Stimulated activated naive B cell treated with anti-CD40 and anti-IgM and Interleukin-4, amounts not matched to agents 10 μg/mL and 1 μg/mL and 100 μg/mL, for 72 hours (primary cell): ENCODE results near the gene FSTL4.
A peak's percentile ranks its signal among the peaks of the same experiment; 100 is the strongest.
"Not testable (repeated sequence)": the region's sequence is repeated elsewhere in the genome, so short reads cannot be mapped to it uniquely, and the experiment has no call there.

Experiments
- ATAC-seq, 2 donors: fragments of 150-1000 bp; cut with Tn5 transposase; replicated peaks; 2 replicates each; pipeline ENCODE4 v1.10.0; 2021; ENCODE audit warnings: moderate library complexity in 1 of 2
- DNase-seq: peaks from one replicate; pipeline ENCODE4 v3.0.0; 2021
- H3K27ac Mint-ChIP-seq: one replicate; pipeline ENCODE4 v1.8.0; 2022; ENCODE audit warnings: mild to moderate bottlenecking, mixed read lengths
- H3K27me3 Mint-ChIP-seq, 2 donors: one replicate each; pipeline ENCODE4 v1.8.0; 2022; ENCODE audit warnings: mixed read lengths in 2 of 2
- H3K36me3 Mint-ChIP-seq, 2 donors: one replicate each; pipeline ENCODE4 v1.8.0; 2022; ENCODE audit warnings: mixed read lengths in 2 of 2, mild to moderate bottlenecking in 1 of 2
- H3K4me1 Mint-ChIP-seq, 2 donors: one replicate each; pipeline ENCODE4 v1.8.0; 2022; ENCODE audit warnings: mixed read lengths in 2 of 2, mild to moderate bottlenecking in 1 of 2
- H3K4me3 Mint-ChIP-seq, 2 donors: one replicate each; pipeline ENCODE4 v1.8.0; 2022; ENCODE audit warnings: mild to moderate bottlenecking in 2 of 2, mixed read lengths in 2 of 2, moderate library complexity in 1 of 2
- H3K9me3 Mint-ChIP-seq, 2 donors: one replicate each; pipeline ENCODE4 v1.8.0; 2022; ENCODE audit warnings: mixed read lengths in 2 of 2, mild to moderate bottlenecking in 1 of 2

FSTL4 gene

DNA sequence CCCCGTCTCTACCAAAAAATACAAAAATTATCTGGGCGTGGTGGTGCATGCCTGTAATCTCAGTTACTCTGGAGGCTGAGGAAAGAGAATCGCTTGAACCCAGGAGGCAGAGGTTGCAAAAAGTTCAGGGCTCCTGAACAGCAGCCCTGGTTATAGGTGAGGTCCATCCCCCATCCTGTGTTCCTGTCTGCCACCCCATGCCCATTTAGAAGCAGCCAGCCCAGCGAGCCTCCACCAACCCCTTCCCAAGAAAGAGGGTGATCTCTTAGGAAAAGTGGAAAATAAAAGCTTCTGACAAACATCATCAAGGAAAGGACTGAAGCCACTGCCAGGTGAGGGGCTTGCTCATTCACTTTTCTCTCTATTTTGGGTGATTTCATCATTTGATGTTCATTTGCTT, 55.8 kb downstream of the FSTL4 start:
- Mint-ChIP-seq H3K4me1 (peaks cover 0 to 8% of the 10 kb centered on the region in 2 donors), H3K4me3 (no peak overlapping the region), H3K36me3 (no peaks in the 10 kb centered on the region), H3K9me3 (no peaks in the 10 kb centered on the region), H3K27ac (no peak overlapping the region), H3K27me3 (peaks cover 26 to 33% of the 10 kb centered on the region in 2 donors)
- DNase-seq, result no peak
- ATAC-seq, result no peak

DNA sequence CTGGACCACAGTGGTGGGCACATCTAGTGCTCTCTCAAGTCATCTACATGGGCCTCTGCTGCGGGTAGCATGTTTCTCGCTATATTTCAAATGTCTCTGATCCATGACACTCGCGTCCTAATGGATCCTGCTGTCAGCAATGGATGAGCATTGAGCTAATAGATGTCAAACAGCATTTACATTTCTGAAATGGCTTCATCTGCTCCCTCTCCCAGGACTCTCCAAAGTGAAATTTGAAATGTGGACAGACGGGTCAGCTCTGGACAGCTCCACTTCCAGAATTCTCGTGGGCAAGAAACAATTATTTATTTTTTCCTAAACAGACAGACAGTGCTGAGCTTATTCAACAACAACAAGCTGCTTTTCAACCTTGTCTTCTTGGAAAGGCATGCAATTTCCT, 58.1 kb downstream of the FSTL4 start:
- no peak overlapping the region for H3K27ac Mint-ChIP-seq
- no peak overlapping the region for H3K4me3 Mint-ChIP-seq
- peaks cover 0 to 8% of the 10 kb centered on the region in 2 donors for H3K4me1 Mint-ChIP-seq
- ATAC-seq (no peak), DNase-seq (no peak)
- H3K27me3 Mint-ChIP-seq, result peaks cover 26 to 32% of the 10 kb centered on the region in 2 donors
- H3K9me3 Mint-ChIP-seq, result no peaks in the 10 kb centered on the region
- H3K36me3 Mint-ChIP-seq, result no peaks in the 10 kb centered on the region

DNA sequence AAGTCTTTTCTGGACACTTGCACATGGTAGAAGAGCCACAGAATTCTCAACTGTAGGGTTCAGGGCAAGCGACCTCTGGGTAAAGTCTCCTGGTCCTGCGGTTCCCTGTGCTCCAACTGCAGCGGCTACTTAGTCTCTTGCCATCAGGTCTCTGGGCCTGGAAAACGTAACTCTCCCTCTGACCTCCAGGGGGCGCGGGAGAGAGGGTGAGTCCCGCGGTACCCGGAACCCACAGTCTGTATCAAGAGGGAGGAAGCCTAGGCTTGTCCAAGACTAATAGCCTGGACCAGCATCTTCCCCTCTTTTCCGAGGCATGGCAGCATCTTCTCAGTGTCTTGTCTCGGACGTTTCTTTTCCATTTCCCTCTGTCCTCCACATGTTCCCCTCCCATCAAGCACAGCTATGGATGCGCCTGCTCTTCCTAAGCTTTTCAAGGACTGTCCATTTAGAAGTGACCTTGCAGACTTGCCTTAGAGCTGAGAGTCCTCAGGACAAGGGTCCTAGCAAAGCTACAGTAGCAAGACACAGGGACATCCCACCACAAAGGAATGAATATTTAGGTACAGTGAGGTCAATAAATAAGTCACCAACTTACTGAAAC, 59.3 kb downstream of the FSTL4 start:
- H3K4me3 Mint-ChIP-seq, result no peak overlapping the region
- H3K27ac Mint-ChIP-seq, result no peak overlapping the region
- ATAC-seq (peak; percentile 85 to 88), DNase-seq (peak; percentile 42)
- peaks cover 22 to 27% of the 10 kb centered on the region in 2 donors for H3K27me3 Mint-ChIP-seq
- no peaks in the 10 kb centered on the region for H3K36me3 Mint-ChIP-seq
- H3K9me3 Mint-ChIP-seq, result no peaks in the 10 kb centered on the region
- H3K4me1 Mint-ChIP-seq, result peaks cover 0 to 8% of the 10 kb centered on the region in 2 donors

DNA sequence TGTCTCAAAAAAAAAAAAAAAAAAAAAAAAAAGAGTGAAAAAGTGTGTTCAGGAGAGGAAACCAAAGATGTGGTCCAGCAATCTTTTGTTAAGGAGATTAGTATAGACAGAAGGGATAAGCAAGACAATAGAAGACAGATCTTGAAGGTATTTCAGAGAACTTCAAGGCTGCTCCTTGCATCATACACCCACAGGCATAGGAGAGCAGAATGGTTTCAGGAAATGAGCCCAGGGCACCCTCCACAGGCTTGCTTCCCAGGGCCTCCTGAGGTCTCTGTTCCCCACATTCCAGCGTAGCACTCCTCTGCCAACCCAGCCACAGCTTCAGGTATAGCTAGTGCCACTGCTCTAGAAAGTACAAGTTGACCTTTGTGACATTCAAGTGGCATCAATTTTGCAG, 65.8 kb downstream of the FSTL4 start:
- no peak overlapping the region for H3K27ac Mint-ChIP-seq
- peaks cover 37 to 56% of the 10 kb centered on the region in 2 donors for H3K27me3 Mint-ChIP-seq
- H3K36me3 Mint-ChIP-seq, result no peaks in the 10 kb centered on the region
- ATAC-seq (no peak), DNase-seq (no peak)
- H3K4me3 Mint-ChIP-seq, result no peak overlapping the region
- H3K4me1 Mint-ChIP-seq, result no peaks in the 10 kb centered on the region
- no peaks in the 10 kb centered on the region for H3K9me3 Mint-ChIP-seq

DNA sequence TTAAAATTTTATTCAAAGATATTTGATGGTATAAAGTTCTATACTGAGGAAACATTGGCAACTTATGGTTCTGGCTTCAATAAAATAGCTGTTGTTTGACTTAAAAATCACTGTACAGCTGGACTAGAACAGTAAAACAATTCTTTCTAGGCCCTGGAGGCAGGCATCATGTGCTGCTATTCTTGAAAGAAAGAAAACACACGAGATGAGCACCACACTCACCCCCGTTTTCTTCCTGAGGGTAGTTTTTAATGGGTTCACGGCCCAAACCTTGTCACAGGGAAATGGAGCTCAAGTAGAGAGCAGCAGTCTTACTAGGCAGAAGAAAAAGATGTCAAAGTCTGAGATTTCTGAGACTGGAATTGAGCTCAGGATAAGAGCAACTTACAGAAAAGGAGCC, 68.0 kb downstream of the FSTL4 start:
- H3K27me3 Mint-ChIP-seq, result peaks cover 37 to 67% of the 10 kb centered on the region in 2 donors
- ATAC-seq, result no peak
- no peaks in the 10 kb centered on the region for H3K4me1 Mint-ChIP-seq
- H3K27ac Mint-ChIP-seq, result no peak overlapping the region
- no peak for DNase-seq
- no peak overlapping the region for H3K4me3 Mint-ChIP-seq
- H3K36me3 Mint-ChIP-seq, result no peaks in the 10 kb centered on the region
- H3K9me3 Mint-ChIP-seq, result no peaks in the 10 kb centered on the region

DNA sequence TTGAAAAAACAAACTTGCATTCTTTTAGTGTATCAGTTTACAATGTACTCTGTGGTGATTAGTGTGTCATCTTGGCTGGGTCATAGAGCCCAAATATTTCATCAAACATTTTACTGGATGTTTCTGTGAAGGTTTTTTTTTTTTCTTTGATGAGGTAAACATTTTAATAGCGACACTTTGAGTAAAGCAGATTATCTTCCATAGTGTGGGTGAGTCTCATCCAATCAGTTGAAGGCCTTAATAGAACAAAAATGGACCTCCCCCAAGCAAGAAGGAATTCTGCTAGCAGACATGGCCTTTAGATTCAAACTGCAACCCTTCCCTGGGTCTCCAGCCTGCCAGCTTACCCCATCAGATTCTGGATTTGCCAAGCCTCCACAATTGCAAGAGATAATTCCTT, 72.5 kb downstream of the FSTL4 start:
- Mint-ChIP-seq H3K4me1 (no peaks in the 10 kb centered on the region), H3K36me3 (no peaks in the 10 kb centered on the region), H3K27me3 (peaks cover 21 to 51% of the 10 kb centered on the region in 2 donors)

DNA sequence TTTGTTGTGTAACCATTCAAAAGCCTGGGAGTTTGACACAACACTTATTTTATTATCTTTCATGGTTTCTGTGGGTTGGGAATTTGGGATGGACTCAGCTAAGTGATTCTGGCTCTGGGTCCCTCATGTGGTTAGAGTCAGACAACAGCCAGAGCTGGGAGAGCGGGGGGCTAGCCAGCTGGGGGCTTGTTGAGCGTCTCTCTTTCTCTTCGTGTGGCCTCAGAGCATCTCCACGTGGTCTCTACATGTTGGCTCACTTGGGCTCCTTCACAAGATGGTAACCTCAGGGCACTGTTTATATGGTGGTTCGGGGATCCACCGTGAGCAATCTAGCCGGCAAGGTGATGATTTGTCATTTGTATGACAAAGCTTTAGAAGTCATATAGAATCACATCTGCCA, 73.6 kb downstream of the FSTL4 start:
- Mint-ChIP-seq H3K4me1 (no peaks in the 10 kb centered on the region), H3K4me3 (no peak overlapping the region), H3K36me3 (no peaks in the 10 kb centered on the region), H3K9me3 (no peaks in the 10 kb centered on the region), H3K27me3 (peaks cover 21 to 48% of the 10 kb centered on the region in 2 donors), H3K27ac (no peak overlapping the region)
- DNase-seq (no peak), ATAC-seq (no peak)

More for the DNA sequence above, 72.5 kb downstream of the FSTL4 start:
- H3K9me3 Mint-ChIP-seq, result no peaks in the 10 kb centered on the region
- no peak overlapping the region for H3K4me3 Mint-ChIP-seq
- ATAC-seq (no peak), DNase-seq (no peak)
- no peak overlapping the region for H3K27ac Mint-ChIP-seq

DNA sequence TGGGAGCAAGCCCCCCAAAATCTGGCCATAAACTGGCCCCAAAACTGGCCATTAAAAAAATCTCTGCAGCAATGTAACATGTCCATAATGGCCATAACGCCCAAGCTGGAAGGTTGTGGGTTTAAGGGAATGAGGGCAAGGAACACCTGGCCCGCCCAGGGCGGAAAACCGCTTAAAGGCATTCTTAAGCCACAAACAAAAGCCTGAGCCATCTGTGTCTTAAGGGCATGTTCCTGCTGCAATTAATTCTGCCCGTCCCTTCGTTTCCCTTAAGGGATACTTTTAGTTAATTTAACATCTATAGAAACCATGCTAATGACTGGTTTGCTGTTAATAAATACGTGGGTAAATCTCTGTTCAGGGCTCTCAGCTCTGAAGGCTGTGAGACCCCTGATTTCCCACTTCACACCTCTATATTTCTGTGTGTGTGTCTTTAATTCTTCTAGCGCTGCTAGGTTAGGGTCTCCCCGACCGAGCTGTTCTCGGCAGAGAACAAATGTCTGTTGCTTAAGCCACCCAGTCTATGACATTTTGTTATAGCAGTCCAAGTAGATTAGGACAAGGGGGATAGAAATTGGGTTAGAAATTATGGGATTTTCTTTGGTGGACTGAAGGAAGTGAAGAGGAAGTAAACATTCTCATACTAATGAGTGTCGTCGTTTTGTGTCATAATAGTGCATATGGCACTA, 77.0 kb downstream of the FSTL4 start:
- not testable (repeated sequence) for ATAC-seq, H3K36me3 Mint-ChIP-seq, H3K9me3 Mint-ChIP-seq, DNase-seq, H3K4me1 Mint-ChIP-seq, H3K4me3 Mint-ChIP-seq, H3K27ac Mint-ChIP-seq
- peaks cover 13 to 21% of the 10 kb centered on the region in 2 donors for H3K27me3 Mint-ChIP-seq

DNA sequence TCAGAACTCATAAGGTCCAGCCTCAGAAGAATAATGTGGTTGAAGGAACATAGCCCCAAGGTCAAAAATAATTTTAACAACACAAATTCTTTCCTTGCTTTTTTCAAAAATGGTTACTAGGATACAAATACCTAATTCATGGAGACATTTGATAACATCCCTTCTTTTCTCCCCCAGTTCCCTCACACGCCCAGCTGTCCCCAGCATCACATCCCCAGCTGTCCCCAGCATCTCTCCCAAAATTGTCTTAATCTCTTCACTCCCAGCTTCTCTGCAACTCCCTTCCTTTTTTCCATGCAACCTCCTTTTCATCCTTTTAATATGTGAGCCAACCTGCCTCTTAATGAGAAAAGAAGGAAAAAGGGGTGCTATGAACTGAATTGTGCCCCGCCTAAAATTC, 77.8 kb downstream of the FSTL4 start:
- DNase-seq, result no peak
- no peak for ATAC-seq
- Mint-ChIP-seq H3K27me3 (peaks cover 13 to 15% of the 10 kb centered on the region in 2 donors), H3K4me3 (no peak overlapping the region), H3K9me3 (no peaks in the 10 kb centered on the region), H3K27ac (no peak overlapping the region), H3K4me1 (peaks cover 0 to 7% of the 10 kb centered on the region in 2 donors), H3K36me3 (no peaks in the 10 kb centered on the region)

DNA sequence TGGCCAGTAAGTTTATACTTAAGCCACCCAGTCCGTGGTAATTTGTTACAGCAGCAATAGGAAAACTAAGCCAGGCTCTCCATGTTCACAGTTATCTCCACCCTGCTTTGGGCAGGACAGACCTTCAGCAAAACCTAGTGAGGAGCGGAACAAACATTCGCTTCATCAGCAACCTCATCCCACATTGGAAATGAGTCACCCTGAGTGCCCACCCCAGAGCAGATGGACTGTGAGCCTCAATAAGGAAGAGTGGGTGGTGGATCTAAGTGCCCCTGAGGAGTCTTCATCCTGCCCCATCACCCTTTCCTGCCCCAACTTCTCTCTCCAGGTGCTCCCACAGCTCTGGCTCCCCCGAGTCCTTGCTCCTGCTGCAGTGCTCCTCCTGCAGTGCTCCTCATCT, 78.8 kb downstream of the FSTL4 start:
- no peak overlapping the region for H3K27ac Mint-ChIP-seq
- H3K36me3 Mint-ChIP-seq, result no peaks in the 10 kb centered on the region
- peaks cover 0 to 7% of the 10 kb centered on the region in 2 donors for H3K4me1 Mint-ChIP-seq
- H3K27me3 Mint-ChIP-seq, result peaks cover 6 to 7% of the 10 kb centered on the region in 2 donors
- H3K9me3 Mint-ChIP-seq, result no peaks in the 10 kb centered on the region
- no peak for ATAC-seq
- no peak overlapping the region for H3K4me3 Mint-ChIP-seq
- DNase-seq, result no peak

DNA sequence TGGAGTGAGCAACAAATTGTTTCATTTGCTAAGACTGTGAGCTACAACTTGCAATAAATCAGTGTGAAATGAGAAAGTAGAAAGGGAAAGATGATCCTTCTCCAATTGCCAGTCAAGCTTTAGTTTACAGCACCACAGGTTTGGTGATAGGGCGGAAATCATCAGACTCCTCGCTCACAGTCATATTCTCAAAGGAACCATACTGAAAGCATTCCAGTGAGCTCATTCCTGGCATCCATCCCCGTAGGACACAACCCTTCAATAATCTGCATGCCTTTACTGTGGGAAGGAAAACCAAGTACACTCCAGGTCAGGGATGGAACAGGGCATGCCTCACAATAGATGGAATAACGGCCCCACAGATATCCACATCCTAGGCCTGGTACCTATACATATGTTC, 80.7 kb downstream of the FSTL4 start:
- H3K4me3 Mint-ChIP-seq, result no peak overlapping the region
- H3K4me1 Mint-ChIP-seq, result peaks cover 0 to 7% of the 10 kb centered on the region in 2 donors
- DNase-seq, result no peak

DNA sequence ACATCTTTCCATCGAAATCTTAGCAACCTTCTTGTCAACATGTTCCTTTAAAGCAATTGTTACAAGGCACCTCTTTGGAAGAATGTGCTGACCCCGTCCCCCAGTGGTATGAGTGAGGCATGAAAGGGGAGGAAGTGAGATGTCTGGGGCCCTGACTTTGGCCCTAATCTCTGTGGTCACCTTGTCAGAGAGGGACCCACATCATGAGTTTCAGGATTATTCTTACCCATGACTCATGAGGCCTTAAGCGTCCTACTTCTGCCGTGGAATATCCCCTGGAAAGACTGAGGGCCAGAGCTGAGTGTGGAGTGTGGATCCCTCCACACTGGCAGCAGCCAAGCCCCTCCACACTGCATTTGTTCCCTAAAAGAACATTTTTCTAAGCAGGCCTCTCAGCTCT, 81.2 kb downstream of the FSTL4 start:
- H3K4me3 Mint-ChIP-seq, result no peak overlapping the region
- H3K27me3 Mint-ChIP-seq, result peaks cover 4 to 5% of the 10 kb centered on the region in 2 donors
- H3K9me3 Mint-ChIP-seq, result no peaks in the 10 kb centered on the region
- DNase-seq (peak; percentile 7), ATAC-seq (peak; percentile 84 to 92)
- no peaks in the 10 kb centered on the region for H3K36me3 Mint-ChIP-seq
- H3K4me1 Mint-ChIP-seq, result peaks cover 0 to 7% of the 10 kb centered on the region in 2 donors
- no peak overlapping the region for H3K27ac Mint-ChIP-seq

More for the DNA sequence above, 80.7 kb downstream of the FSTL4 start:
- no peak for ATAC-seq
- peaks cover 0 to 5% of the 10 kb centered on the region in 2 donors for H3K27me3 Mint-ChIP-seq
- no peaks in the 10 kb centered on the region for H3K36me3 Mint-ChIP-seq
- no peak overlapping the region for H3K27ac Mint-ChIP-seq
- no peaks in the 10 kb centered on the region for H3K9me3 Mint-ChIP-seq

DNA sequence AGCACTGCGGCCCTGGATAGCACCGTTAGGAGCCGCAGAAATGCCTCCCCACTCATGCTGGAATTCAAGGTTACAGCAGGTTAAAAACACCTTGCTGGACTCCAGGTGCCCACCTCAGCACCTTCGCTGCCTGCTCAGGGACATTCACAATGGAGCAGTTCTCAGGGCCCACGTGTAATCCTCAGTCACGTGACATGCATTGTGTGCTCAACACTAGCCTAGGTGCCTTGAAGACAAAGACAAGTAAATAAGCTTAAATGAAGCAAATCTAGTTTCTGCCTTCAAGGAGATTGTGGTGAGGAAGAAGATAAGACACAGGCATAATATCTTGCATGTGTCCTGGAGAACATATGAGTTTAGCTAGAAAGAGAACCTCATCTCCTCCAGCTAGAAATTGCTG, 82.1 kb downstream of the FSTL4 start:
- Mint-ChIP-seq H3K36me3 (no peaks in the 10 kb centered on the region), H3K27me3 (peaks cover 0 to 7% of the 10 kb centered on the region in 2 donors), H3K4me1 (peaks cover 0 to 7% of the 10 kb centered on the region in 2 donors), H3K27ac (peak overlapping the region; percentile 65), H3K9me3 (no peaks in the 10 kb centered on the region), H3K4me3 (no peak overlapping the region)
- DNase-seq, result no peak
- no peak for ATAC-seq

DNA sequence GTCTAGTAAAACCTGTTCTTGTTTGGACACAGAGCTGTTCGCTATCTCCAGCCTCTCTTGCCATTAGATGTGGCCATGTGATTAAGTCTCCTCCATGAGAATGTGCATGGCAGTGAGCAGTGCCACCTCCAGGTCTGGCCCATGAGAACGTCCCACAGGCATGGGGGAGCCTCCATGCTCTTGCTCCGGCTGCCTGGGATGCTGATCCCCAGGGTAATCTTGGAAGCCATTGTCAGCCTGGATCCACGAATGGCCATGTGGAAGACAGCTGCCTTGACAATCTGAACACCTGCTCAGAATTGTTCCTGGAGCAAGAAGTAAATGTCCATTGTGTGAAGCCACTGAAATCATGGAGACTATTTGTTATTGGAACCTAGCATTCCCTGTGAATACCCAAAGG, 83.5 kb downstream of the FSTL4 start:
- H3K27ac Mint-ChIP-seq, result no peak overlapping the region
- peaks cover 5 to 12% of the 10 kb centered on the region in 2 donors for H3K27me3 Mint-ChIP-seq
- no peak for ATAC-seq
- DNase-seq, result no peak
- no peaks in the 10 kb centered on the region for H3K36me3 Mint-ChIP-seq
- H3K4me3 Mint-ChIP-seq, result no peak overlapping the region
- H3K4me1 Mint-ChIP-seq, result peaks cover 0 to 9% of the 10 kb centered on the region in 2 donors
- H3K9me3 Mint-ChIP-seq, result no peaks in the 10 kb centered on the region

DNA sequence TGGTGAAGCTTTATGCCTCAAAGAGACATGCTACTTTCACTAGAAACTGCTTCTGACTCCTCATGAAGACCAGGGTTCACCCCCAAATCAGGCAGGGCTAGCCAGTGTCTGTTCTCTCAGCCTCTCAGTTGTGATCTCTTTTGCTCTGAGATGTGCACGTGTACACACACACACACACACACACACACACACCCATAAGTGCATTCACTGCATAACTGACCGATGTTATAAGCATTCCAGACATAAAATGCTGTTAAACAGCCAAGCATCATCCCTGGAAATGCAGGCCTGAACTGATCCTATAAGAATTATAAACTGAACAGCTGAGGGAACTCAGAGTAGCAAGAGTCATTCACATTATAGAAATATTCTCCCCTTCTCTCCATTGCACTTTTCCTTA, 85.0 kb downstream of the FSTL4 start:
- Mint-ChIP-seq H3K27ac (no peak overlapping the region), H3K36me3 (no peaks in the 10 kb centered on the region), H3K9me3 (no peaks in the 10 kb centered on the region), H3K4me3 (no peak overlapping the region), H3K4me1 (peaks cover 0 to 13% of the 10 kb centered on the region in 2 donors), H3K27me3 (peaks cover 10 to 17% of the 10 kb centered on the region in 2 donors)
- no peak for DNase-seq
- ATAC-seq, result no peak
